Activated effector memory CD4-positive, alpha-beta T cell treated with Interleukin-2 at 50 U/mL for 16 hours (primary cell): ENCODE data around the gene TSC22D1.

Experiments used
- DNase-seq: peaks from one replicate; pipeline ENCODE4 v3.0.0-alpha.2; 2020

Gene TSC22D1

GRCh38 chr13:44401577-44401976 lies 174.6 kb downstream of the TSC22D1 start:
- no peak for DNase-seq

- DNase-seq: no peak
These were observed 175.4 kb downstream of the TSC22D1 start for GRCh38 chr13:44400736-44401135.

- no peak for DNase-seq
These were observed 177.1 kb downstream of the TSC22D1 start for GRCh38 chr13:44399074-44399473.

GRCh38 chr13:44398606-44399005 lies 177.5 kb downstream of the TSC22D1 start:
- no peak for DNase-seq

- no peak for DNase-seq
These were observed 178.3 kb downstream of the TSC22D1 start for GRCh38 chr13:44397766-44398223.

- DNase-seq: no peak
These were observed 179.2 kb downstream of the TSC22D1 start for GRCh38 chr13:44396701-44397580.

- no peak for DNase-seq
These were observed 180.0 kb downstream of the TSC22D1 start for GRCh38 chr13:44395976-44396694.

GRCh38 chr13:44394658-44395057 lies 181.5 kb downstream of the TSC22D1 start:
- DNase-seq: no peak

GRCh38 chr13:44393391-44393790 lies 182.7 kb downstream of the TSC22D1 start:
- no peak for DNase-seq

- DNase-seq: no peak
These were observed 186.3 kb downstream of the TSC22D1 start for GRCh38 chr13:44389876-44390275.

GRCh38 chr13:44389060-44389666 lies 187.0 kb downstream of the TSC22D1 start:
- DNase-seq: no peak

- DNase-seq: no peak
These were observed 187.6 kb downstream of the TSC22D1 start for GRCh38 chr13:44388427-44389059.

GRCh38 chr13:44386913-44387556 lies 189.1 kb downstream of the TSC22D1 start:
- no peak for DNase-seq

- DNase-seq: no peak
These were observed 190.3 kb downstream of the TSC22D1 start for GRCh38 chr13:44385847-44386246.

- no peak for DNase-seq
These were observed 190.7 kb downstream of the TSC22D1 start for GRCh38 chr13:44385401-44385800.

GRCh38 chr13:44384778-44385177 lies 191.4 kb downstream of the TSC22D1 start:
- DNase-seq: no peak

- DNase-seq: no peak
These were observed 192.2 kb downstream of the TSC22D1 start for GRCh38 chr13:44383945-44384344.

- no peak for DNase-seq
These were observed 193.4 kb downstream of the TSC22D1 start for GRCh38 chr13:44382635-44383145.
